ENCODE results near the gene ATAD3B. TPM values are rescaled to one million over a fixed set of nuclear protein-coding genes. Genes with fewer than 3 reads are reported as not detected.

ATAD3B gene
- total RNA-seq, 2 experiments from 2014 or later = 26.2 to 39.2 TPM

DNA sequence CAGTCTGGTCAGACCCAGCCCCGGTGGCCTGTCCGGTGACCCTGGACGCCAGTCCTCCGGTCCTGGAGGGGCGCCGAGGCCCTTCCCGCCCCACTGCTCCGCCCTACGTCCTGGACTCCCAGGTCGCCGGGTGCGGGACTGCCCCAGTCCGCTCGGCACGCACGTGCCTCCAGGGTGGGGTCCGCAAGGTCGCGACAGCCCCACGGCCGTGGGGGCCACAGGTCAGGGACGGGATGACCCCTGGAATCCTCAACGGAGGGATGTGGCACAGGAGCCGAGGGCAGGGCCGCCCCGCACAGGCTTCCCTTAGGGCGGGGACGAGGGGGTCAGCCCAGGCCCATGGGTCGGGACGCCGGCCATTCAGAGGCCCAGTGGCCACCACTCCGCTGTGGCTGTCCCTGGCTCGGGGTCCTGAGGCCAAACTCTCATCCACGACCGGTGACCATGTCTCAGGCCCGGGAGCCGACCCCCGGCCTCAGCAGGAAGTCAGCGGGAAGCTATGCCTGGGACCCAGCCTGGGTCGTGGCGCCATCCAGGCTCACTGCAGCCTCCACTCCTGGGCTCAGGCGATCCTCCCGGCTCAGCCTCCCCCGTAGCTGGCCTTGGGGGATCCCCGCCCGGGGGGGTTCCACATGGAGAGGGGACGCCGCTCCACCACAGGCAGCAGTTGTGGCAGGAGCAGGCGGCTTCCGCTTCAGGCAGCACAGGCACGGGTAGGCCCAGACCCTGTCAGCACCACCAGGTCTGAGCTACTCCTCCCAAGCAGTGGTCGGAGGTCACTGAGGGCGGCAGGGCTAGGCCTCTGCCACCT is 69.5 kb downstream of the ATAD3B start:
- no peak overlapping the region for H3K27ac Mint-ChIP-seq
- ATAC-seq (no peak), DNase-seq (no peak)
- ChIA-PET POLR2A (no interaction called here), CTCF (no interaction called here)
- no peaks in the 10 kb centered on the region for H3K4me1 Mint-ChIP-seq
- H3K9me3 Mint-ChIP-seq (ENCODE audit: low read depth) = no peaks in the 10 kb centered on the region
- peaks cover 10% of the 10 kb centered on the region for H3K36me3 Mint-ChIP-seq (ENCODE audit: low read depth)
- H3K4me3 Mint-ChIP-seq = peak overlapping the region; percentile 30
- no peaks in the 10 kb centered on the region for H3K27me3 Mint-ChIP-seq
- intact Hi-C loops (cut with DNase I, micrococcal nuclease) = no loop called here

- ATAC-seq (no peak), DNase-seq (no peak)
- Mint-ChIP-seq H3K27ac (no peak overlapping the region), H3K27me3 (no peaks in the 10 kb centered on the region), H3K36me3 (ENCODE audit: low read depth) (peaks cover 10% of the 10 kb centered on the region), H3K4me1 (no peaks in the 10 kb centered on the region), H3K4me3 (no peak overlapping the region), H3K9me3 (ENCODE audit: low read depth) (no peaks in the 10 kb centered on the region)
- intact Hi-C loops (cut with DNase I, micrococcal nuclease) = no loop called here
- POLR2A ChIA-PET = interaction anchor here (0.6 kb wide), 1 partner anchor 29 kb away, joined by 4 read pairs; no protein-coding TSS in a partner anchor
- CTCF ChIA-PET = no interaction called here
Observed at GRCh38 chr1:1541956-1542765, 70.6 kb downstream of the ATAD3B start.

DNA sequence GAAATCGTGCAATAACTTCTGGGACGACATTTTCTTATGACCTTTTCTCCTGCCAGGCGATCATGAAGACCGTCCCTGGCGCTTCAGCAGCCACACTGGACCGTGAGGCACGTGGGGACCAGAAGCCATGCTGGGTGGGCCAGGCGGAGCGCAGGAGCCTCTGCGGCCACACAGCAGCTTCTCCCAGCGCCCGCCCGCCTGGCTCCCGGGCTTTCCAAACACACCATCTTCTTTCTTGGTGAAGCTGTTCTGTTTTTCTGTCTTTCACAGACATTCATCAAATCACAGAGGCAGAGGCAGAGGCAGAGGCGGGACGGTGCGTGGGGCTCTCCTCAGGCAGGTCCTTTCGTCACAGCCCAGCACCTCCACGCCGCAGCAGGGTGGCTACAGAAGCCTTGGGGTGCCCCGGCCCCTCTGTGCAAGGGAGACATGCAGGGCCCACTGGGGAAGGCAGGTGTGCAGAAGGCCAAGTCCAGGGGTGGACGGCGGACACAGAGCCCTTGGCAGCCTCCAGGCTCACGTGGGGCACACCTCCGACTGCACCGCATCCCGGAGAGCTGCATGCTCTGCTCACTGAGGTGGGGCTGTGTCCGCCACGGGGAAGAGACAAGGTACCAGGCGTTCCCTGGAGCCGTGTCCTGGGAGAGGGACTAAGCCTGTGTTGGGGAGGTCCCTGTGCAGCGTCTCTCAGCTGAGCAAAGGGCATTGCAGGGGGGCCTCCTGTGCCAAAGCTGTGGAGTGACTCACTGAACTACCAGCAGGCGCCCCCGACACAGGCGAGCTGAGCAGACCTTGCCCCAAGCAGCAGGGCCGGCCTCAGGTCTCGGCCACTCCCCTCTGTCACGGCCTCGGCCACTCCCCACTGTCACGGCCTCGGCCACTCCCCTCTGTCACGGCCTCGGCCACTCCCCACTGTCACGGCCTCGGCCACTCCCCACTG is 71.5 kb downstream of the ATAD3B start:
- H3K27me3 Mint-ChIP-seq = no peaks in the 10 kb centered on the region
- ATAC-seq = no peak
- intact Hi-C loops (cut with DNase I, micrococcal nuclease) = no loop called here
- H3K4me3 Mint-ChIP-seq = no peak overlapping the region
- no peaks in the 10 kb centered on the region for H3K9me3 Mint-ChIP-seq (ENCODE audit: low read depth)
- H3K4me1 Mint-ChIP-seq = no peaks in the 10 kb centered on the region
- H3K27ac Mint-ChIP-seq = no peak overlapping the region
- DNase-seq = peak; percentile 50
- ChIA-PET POLR2A (no interaction called here), CTCF (no interaction called here)
- H3K36me3 Mint-ChIP-seq (ENCODE audit: low read depth) = peaks cover 10% of the 10 kb centered on the region

DNA sequence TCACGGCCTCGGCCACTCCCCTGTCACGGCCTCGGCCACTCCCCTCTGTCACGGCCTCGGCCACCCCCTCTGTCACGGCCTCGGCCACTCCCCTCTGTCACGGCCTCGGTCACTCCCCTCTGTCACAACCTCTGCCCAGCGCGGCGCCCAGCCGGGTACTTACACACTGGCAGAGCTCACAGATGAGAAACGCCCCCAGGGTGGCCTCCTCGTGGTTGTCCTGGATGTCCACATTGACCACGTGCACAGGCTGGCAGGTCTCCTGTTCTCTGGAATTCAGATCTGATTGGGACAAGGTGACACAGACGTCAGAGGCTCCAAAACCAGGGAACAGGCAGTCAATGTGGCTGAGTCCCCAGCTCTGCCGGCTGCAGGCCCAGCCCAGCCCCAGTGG is 72.1 kb downstream of the ATAD3B start:
- DNase-seq (no peak), ATAC-seq (no peak)
- Mint-ChIP-seq H3K4me3 (no peak overlapping the region), H3K4me1 (no peaks in the 10 kb centered on the region), H3K27me3 (no peaks in the 10 kb centered on the region), H3K9me3 (ENCODE audit: low read depth) (no peaks in the 10 kb centered on the region), H3K27ac (no peak overlapping the region), H3K36me3 (ENCODE audit: low read depth) (peaks cover 10% of the 10 kb centered on the region)
- POLR2A ChIA-PET = no interaction called here
- CTCF ChIA-PET = no interaction called here
- intact Hi-C loops (cut with DNase I, micrococcal nuclease) = no loop called here

DNA sequence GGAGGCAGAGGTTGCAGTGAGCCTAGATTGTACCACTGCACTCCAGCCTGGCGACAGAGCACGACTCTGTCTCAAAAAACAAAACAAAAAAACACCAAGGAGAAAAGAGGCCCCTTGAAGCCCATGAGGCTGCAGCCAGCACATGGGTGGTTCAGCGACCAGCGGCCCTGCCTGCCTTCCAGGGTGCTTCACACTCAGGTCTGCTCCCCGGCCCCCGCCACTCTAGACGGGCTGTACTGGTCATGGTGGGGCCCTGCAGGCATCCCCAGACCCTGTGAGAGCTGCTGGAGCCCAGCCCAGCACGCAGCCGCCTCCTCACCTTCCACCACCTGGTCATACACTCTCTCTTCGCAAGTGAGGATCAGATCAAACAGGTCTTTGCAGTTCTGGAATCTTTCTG is 73.0 kb downstream of the ATAD3B start:
- Mint-ChIP-seq H3K4me1 (no peaks in the 10 kb centered on the region), H3K4me3 (no peak overlapping the region), H3K9me3 (ENCODE audit: low read depth) (no peaks in the 10 kb centered on the region), H3K27ac (no peak overlapping the region), H3K36me3 (ENCODE audit: low read depth) (peaks cover 10% of the 10 kb centered on the region), H3K27me3 (no peaks in the 10 kb centered on the region)
- CTCF ChIA-PET = no interaction called here
- ATAC-seq (no peak), DNase-seq (no peak)
- POLR2A ChIA-PET = no interaction called here
- intact Hi-C loops (cut with DNase I, micrococcal nuclease) = no loop called here

Other genes starting within 250 kb of the ATAD3B start
- gene SDF4, start 239.8 kb upstream of the ATAD3B start, total RNA-seq = 100 to 1,000 TPM; 108 to 128 TPM
- 10 to 100 TPM in 1 of 2 experiments, 1 to 10 TPM in 1; 9.4 to 12.2 TPM for gene B3GALT6, start 239.5 kb upstream of the ATAD3B start, total RNA-seq
- gene C1QTNF12, start 225.0 kb upstream of the ATAD3B start, total RNA-seq = 1 to 10 TPM; 1.1 to 1.6 TPM
- 10 to 100 TPM; 57.4 to 60.2 TPM for gene UBE2J2, start 197.9 kb upstream of the ATAD3B start, total RNA-seq
- gene SCNN1D, start 191.3 kb upstream of the ATAD3B start, total RNA-seq = 1 to 10 TPM; 3.6 to 3.8 TPM
- 10 to 100 TPM; 17.5 to 24.3 TPM for gene ACAP3, start 163.8 kb upstream of the ATAD3B start, total RNA-seq
- 10 to 100 TPM; 13.7 to 18.0 TPM for gene PUSL1, start 163.2 kb upstream of the ATAD3B start, total RNA-seq
- gene INTS11, start 147.1 kb upstream of the ATAD3B start, total RNA-seq = 100 to 1,000 TPM; 117 to 151 TPM
- gene CPTP, start 147.0 kb upstream of the ATAD3B start, total RNA-seq = 10 to 100 TPM in 1 of 2 experiments, 1 to 10 TPM in 1; 9.9 to 11.4 TPM
- gene TAS1R3, start 140.5 kb upstream of the ATAD3B start, total RNA-seq = under 1 TPM; 0.28 to 0.41 TPM
- gene DVL1, start 122.3 kb upstream of the ATAD3B start, total RNA-seq = 10 to 100 TPM; 35.3 to 35.5 TPM
- under 1 TPM; 0.25 to 0.49 TPM for gene MXRA8, start 113.2 kb upstream of the ATAD3B start, total RNA-seq
- gene AURKAIP1, start 96.6 kb upstream of the ATAD3B start, total RNA-seq = 100 to 1,000 TPM in 1 of 2 experiments, 10 to 100 TPM in 1; 89.5 to 117 TPM
- 10 to 100 TPM; 73.6 to 89.7 TPM for gene CCNL2, start 72.4 kb upstream of the ATAD3B start, total RNA-seq
- 100 to 1,000 TPM; 126 to 143 TPM for gene MRPL20, start 64.5 kb upstream of the ATAD3B start, total RNA-seq
- not detected for gene ANKRD65, start 50.5 kb upstream of the ATAD3B start, total RNA-seq
- gene VWA1, start 36.1 kb upstream of the ATAD3B start, total RNA-seq = under 1 TPM; 0.56 to 0.78 TPM
- under 1 TPM; 0.30 to 0.39 TPM for gene ATAD3C, start 22.1 kb upstream of the ATAD3B start, total RNA-seq
- gene ATAD3A, start 40.4 kb downstream of the ATAD3B start, total RNA-seq = 10 to 100 TPM; 39.9 to 42.9 TPM
- gene TMEM240, start 68.9 kb downstream of the ATAD3B start, total RNA-seq = under 1 TPM; 0.42 to 0.46 TPM
- gene SSU72, start 103.1 kb downstream of the ATAD3B start, total RNA-seq = 100 to 1,000 TPM; 105 to 123 TPM
- 1 to 10 TPM; 1.7 to 1.9 TPM for gene FNDC10, start 128.4 kb downstream of the ATAD3B start, total RNA-seq
- gene MIB2, start 143.7 kb downstream of the ATAD3B start, total RNA-seq = 10 to 100 TPM; 37.1 TPM
- gene MMP23B, start 160.4 kb downstream of the ATAD3B start, total RNA-seq = 1 to 10 TPM in 1 of 2 experiments, under 1 TPM in 1; 0.77 to 1.2 TPM
- gene CDK11B, start 187.2 kb downstream of the ATAD3B start, total RNA-seq = 10 to 100 TPM; 36.3 to 38.8 TPM
- gene SLC35E2B, start 221.0 kb downstream of the ATAD3B start, total RNA-seq = 10 to 100 TPM; 24.2 to 27.6 TPM

All from activated CD4-positive, alpha-beta T cell treated with anti-CD3 and anti-CD28 coated beads for 36 hours (primary cell).